ENCODE results near the gene ACTR8. TPM values are rescaled to one million over a fixed set of nuclear protein-coding genes. Genes with fewer than 3 reads are reported as not detected.

Gene ACTR8
- total RNA-seq, 2 donors from 2014 or later = 20.6 to 54.5 TPM

GRCh38 chr3:53865732-53866499, 16.0 kb downstream of the ACTR8 start:
- H3K4me1 ChIP-seq (replicated peaks) = no peaks in the 10 kb centered on the region
- 94% methylated on average over 5 of the region's 5 CpGs for WGBS
- H3K36me3 ChIP-seq = peaks cover 12 to 13% of the 10 kb centered on the region in 2 donors
- no peak overlapping the region for H3K4me3 ChIP-seq
- no peaks in the 10 kb centered on the region for H3K27me3 ChIP-seq (replicated peaks; ENCODE audit: insufficient read depth)
- TF ChIP-seq POLR2AphosphoS5 (IDR thresholded peaks at IDR 0.05) (no peak), CTCF (IDR thresholded peaks at IDR 0.05) (no peak), POLR2A (IDR thresholded peaks at IDR 0.05) (no peak)
- H3K9me3 ChIP-seq = no peaks in the 10 kb centered on the region
- no peak for DNase-seq (ENCODE audit: low spot score)
- H3K27ac ChIP-seq = no peak overlapping the region
- intact Hi-C loops (cut with DNase I) = no loop called here

- TF ChIP-seq CTCF (IDR thresholded peaks at IDR 0.05) (no peak), POLR2A (IDR thresholded peaks at IDR 0.05) (no peak), POLR2AphosphoS5 (IDR thresholded peaks at IDR 0.05) (no peak)
- Histone ChIP-seq H3K27me3 (replicated peaks; ENCODE audit: insufficient read depth) (no peaks in the 10 kb centered on the region), H3K4me1 (replicated peaks) (no peaks in the 10 kb centered on the region), H3K36me3 (peaks cover 0 to 8% of the 10 kb centered on the region in 2 donors), H3K27ac (no peak overlapping the region), H3K4me3 (no peak overlapping the region), H3K9me3 (no peaks in the 10 kb centered on the region)
- DNase-seq (ENCODE audit: low spot score) = no peak
- intact Hi-C loops (cut with DNase I) = no loop called here
- WGBS = 90% methylated on average over 1 of the region's 1 CpG
Observed at GRCh38 chr3:53863145-53863544, 18.8 kb downstream of the ACTR8 start.

GRCh38 chr3:53862241-53862640, 19.7 kb downstream of the ACTR8 start:
- no peaks in the 10 kb centered on the region for H3K27me3 ChIP-seq (replicated peaks; ENCODE audit: insufficient read depth)
- TF ChIP-seq CTCF (IDR thresholded peaks at IDR 0.05) (no peak), POLR2A (IDR thresholded peaks at IDR 0.05) (no peak)
- no peak for DNase-seq (ENCODE audit: low spot score)
- 82% methylated on average over 3 of the region's 3 CpGs for WGBS
- H3K4me3 ChIP-seq = no peak overlapping the region
- peaks cover 0 to 8% of the 10 kb centered on the region in 2 donors for H3K36me3 ChIP-seq
- H3K9me3 ChIP-seq = no peaks in the 10 kb centered on the region
- intact Hi-C loops (cut with DNase I) = no loop called here
- H3K27ac ChIP-seq = no peak overlapping the region
- H3K4me1 ChIP-seq (replicated peaks) = no peaks in the 10 kb centered on the region

- WGBS = 85% methylated on average over 4 of the region's 4 CpGs
- Histone ChIP-seq H3K27me3 (replicated peaks; ENCODE audit: insufficient read depth) (no peaks in the 10 kb centered on the region), H3K4me1 (replicated peaks) (no peaks in the 10 kb centered on the region), H3K27ac (no peak overlapping the region), H3K4me3 (no peak overlapping the region), H3K9me3 (no peaks in the 10 kb centered on the region), H3K36me3 (peaks cover 0 to 8% of the 10 kb centered on the region in 2 donors)
- TF ChIP-seq POLR2AphosphoS5 (IDR thresholded peaks at IDR 0.05) (no peak), POLR2A (IDR thresholded peaks at IDR 0.05) (no peak), CTCF (IDR thresholded peaks at IDR 0.05) (no peak)
- no peak for DNase-seq (ENCODE audit: low spot score)
- intact Hi-C loops (cut with DNase I) = no loop called here
Observed at GRCh38 chr3:53860196-53860595, 21.8 kb downstream of the ACTR8 start.

- H3K27me3 ChIP-seq (replicated peaks; ENCODE audit: insufficient read depth) = no peaks in the 10 kb centered on the region
- WGBS = 81% methylated on average over 6 of the region's 6 CpGs
- no peaks in the 10 kb centered on the region for H3K9me3 ChIP-seq
- H3K4me1 ChIP-seq (replicated peaks) = no peaks in the 10 kb centered on the region
- no peak for DNase-seq (ENCODE audit: low spot score)
- H3K36me3 ChIP-seq = peaks cover 0 to 2% of the 10 kb centered on the region in 2 donors
- intact Hi-C loops (cut with DNase I) = no loop called here
- no peak overlapping the region for H3K4me3 ChIP-seq
- no peak overlapping the region for H3K27ac ChIP-seq
- TF ChIP-seq CTCF (IDR thresholded peaks at IDR 0.05) (no peak), POLR2A (IDR thresholded peaks at IDR 0.05) (no peak), POLR2AphosphoS5 (IDR thresholded peaks at IDR 0.05) (no peak)
Observed at GRCh38 chr3:53859178-53859577, 22.8 kb downstream of the ACTR8 start.

Measured in prostate gland (tissue), 2 donors.